AG10803 (cell line): ENCODE results near the gene ANTXR1.
A peak's percentile ranks its signal among the peaks of the same experiment; 100 is the strongest.

ENCODE experiments used
- DNase-seq: peaks from one replicate; pipeline ENCODE4 v3.0.0; 2010; ENCODE audit warnings: low read depth
- H3K4me3 ChIP-seq: 2 replicates; pipeline ENCODE4 v1.5.1; 2011; ENCODE audit warnings: mild to moderate bottlenecking, low read length, control low read depth
- TF ChIP-seq, protein P1 (sequence below): conservative IDR thresholded peaks from 2 replicates; pipeline ENCODE4 v1.5.1; 2011; ENCODE audit warnings: mild to moderate bottlenecking, low read length, control low read depth, inconsistent platforms

Gene ANTXR1

DNA sequence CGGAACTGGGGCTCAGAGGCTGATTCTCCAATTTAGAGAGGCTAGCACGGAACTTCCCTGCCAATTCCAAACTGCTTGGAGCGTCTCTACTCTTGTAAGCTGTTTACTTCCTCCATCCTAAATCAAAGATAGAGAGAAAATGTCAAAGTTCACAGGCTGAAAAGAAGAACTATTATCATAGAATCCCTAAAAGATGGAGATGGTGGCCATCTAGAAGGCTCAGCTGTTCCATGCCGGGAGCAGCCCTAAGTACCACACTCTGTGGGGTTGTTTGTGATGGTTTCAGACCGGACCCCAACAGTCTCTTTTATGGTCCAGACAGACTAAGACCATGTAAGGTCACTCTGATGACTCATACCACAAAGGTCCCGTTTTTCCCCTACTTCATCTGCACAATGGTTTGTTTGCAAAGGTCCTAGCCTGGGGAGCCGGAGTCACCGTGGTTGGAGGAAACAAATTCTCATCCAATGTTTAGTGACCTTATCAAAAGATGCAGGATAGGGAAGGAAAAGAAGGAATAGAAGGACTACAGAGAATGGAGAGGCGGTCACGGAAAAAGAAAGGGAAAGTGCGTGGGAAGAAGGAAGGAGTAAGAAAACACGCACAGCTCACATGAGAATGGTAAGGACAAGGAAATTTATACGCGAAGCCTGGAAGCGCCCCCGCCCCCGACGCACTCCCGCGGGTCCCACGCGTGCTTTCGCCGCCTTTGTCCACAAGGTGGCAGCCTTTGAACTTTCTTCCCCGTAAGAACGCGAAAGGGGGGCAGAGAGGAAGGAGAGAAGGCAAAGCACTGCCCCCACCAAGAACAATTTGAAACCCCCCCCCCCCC lies 453 bp upstream of the ANTXR1 start:
- peak; percentile 84 for DNase-seq
- TF ChIP-seq, protein P1, sequence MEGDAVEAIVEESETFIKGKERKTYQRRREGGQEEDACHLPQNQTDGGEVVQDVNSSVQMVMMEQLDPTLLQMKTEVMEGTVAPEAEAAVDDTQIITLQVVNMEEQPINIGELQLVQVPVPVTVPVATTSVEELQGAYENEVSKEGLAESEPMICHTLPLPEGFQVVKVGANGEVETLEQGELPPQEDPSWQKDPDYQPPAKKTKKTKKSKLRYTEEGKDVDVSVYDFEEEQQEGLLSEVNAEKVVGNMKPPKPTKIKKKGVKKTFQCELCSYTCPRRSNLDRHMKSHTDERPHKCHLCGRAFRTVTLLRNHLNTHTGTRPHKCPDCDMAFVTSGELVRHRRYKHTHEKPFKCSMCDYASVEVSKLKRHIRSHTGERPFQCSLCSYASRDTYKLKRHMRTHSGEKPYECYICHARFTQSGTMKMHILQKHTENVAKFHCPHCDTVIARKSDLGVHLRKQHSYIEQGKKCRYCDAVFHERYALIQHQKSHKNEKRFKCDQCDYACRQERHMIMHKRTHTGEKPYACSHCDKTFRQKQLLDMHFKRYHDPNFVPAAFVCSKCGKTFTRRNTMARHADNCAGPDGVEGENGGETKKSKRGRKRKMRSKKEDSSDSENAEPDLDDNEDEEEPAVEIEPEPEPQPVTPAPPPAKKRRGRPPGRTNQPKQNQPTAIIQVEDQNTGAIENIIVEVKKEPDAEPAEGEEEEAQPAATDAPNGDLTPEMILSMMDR, result peak; percentile 74
- H3K4me3 ChIP-seq, result peak overlapping the region; percentile 98

DNA sequence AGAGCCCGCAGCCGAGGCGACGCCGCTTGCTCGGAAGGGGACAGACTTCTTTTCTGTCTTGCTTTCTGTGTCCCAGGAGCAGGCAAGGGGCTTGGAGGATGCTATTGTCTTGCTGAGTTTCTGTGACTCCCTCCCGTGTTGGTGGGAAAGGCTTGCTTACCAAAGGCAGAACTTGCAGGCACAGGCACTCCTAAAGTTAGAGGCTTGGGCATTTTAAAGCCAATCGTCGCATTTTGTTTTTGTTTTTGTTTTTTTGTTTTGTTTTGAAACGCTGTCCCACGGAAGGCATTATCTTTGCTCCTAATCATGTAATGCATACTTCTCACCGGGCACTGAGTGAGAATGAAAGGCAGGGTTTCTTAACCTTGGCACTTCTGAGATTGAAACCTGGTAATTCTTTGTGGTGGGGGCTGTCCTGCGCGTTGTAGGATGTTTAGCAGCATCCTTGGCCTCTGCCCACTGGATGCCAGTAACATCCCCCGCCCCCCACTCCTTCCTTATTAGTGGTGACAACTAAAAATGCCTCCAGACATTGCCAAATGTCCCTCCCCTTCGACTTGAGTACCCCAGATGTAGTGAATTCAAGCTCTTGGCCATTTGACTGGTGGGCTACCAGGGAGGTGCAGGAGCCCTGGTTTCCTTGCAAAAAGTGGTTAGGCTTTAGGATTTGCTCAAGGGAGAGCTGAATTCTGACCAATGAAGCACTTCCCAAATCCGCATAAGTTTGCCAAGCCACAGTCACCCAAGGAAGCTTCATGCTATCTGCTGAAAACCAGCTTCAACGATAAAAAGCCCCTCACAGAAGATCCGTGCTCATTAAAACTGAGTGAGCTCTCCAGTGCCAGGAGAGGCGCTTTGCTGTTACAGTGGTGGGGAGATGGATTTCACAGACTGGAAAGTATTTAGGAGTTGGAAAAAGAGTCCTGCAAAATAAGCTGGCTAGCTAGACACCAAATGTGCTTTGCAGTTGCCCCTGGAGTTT lies 1.2 kb downstream of the ANTXR1 start:
- TF ChIP-seq, protein P1, result peak; percentile 44
- peak overlapping the region; percentile 98 for H3K4me3 ChIP-seq
- DNase-seq, result peak; percentile 67

DNA sequence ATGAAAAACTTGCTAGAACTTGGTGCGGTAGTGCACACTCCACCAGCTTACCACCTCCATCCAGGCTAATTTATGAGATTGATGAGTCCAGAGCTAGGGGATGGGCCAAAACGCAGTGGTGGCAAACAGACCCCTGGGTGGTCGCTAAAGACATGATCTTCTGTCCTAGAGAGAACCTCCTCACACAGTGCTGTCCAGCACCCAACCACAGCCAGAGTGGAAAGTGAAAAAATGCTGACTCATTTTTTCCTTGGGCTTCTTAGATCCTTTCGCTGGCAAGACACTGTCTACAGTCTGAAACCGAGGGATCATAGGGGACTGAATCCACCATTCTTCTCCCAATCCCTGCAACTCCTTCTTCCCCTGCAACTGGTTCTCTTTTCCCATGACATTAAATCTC lies 4.1 kb downstream of the ANTXR1 start:
- TF ChIP-seq, protein P1, result no peak
- DNase-seq, result peak; percentile 62
- peak overlapping the region; percentile 98 for H3K4me3 ChIP-seq

DNA sequence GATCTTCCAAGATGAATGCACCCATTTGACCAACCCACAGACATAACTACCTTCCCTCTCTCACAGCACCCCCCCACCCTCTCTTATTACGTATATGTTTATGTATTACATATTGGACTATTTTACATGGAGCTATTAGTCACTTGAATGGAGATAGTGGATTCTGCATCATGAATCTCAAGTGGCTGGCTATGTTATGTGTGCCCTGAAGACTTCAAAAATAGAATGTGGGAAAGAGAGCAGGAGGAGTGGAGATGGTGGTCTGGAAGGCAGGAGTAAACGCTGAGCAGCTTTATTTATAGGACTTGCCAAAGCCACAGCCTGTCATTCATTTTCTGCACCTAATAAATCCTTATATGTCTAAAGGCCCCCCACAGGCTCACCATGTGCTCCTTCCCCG lies 4.9 kb downstream of the ANTXR1 start:
- DNase-seq, result no peak
- TF ChIP-seq, protein P1, result no peak
- no peak overlapping the region for H3K4me3 ChIP-seq

DNA sequence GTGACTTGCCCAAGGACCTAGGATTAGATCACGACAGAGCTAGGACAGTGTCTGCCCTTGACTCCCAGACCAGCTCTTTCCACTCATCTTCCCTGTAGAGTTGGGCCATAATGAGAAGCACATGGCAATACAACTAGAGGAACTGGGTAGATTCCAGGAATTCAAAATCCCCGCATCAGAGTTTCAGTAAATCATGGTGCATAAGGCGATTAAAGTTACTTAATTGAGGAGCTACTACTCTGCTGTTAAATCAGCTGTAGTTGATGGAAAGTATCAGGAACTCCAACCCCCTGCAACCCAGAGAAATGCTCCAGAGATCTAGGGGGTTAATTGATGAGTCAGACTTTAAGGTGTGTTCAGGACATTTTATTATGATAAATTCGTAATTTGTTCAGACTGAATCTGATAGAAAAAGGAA lies 5.7 kb downstream of the ANTXR1 start:
- peak; percentile 67 for DNase-seq
- TF ChIP-seq, protein P1, result no peak

DNA sequence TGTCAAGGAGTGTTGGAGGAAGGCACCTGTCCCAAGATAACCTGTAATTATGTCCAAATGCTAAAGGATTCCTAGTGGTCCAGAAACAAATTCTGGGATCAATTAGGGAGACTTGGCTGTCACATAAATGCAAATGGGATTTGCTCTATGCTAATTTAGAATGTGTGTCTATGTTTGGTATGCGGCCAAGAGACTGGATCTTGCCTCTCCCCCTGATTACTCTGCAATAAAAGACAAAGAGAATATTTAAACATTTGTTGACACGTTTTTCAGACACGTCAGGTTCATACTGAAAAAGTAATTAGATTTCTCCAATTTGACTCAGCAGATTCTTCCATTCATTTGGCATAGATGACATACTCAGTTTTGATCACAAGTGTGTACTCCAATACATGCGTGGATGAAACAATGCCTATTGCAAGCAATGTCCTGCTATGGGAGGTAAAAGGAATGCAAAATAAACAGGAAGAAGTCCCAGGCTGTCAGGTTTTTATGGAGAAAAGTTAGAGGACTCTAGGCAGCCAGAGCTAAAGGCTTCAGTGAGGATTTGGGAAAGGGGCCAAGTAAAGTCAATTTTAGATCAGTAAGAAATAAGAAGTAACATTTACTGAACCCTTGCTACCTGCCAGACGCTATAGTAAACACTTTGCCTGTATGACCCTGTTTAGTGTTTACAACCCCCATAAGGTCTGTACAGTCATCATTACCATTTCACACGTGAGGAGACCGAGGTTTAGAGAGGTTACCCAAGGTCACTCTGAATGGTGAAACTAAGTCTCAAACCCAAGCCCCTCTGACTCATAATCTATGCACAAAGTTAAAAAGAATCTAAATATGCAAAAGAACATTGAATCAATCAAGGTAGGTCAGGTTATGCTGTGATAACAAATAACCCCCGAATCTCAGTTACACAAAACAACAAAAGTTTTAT lies 7.8 kb downstream of the ANTXR1 start:
- TF ChIP-seq, protein P1, result no peak
- H3K4me3 ChIP-seq, result no peak overlapping the region
- no peak for DNase-seq

More for the DNA sequence above, 5.7 kb downstream of the ANTXR1 start:
- no peak overlapping the region for H3K4me3 ChIP-seq
